ENCODE data around the gene MARCKSL1.

MARCKSL1 gene, protein sequence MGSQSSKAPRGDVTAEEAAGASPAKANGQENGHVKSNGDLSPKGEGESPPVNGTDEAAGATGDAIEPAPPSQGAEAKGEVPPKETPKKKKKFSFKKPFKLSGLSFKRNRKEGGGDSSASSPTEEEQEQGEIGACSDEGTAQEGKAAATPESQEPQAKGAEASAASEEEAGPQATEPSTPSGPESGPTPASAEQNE

DNA sequence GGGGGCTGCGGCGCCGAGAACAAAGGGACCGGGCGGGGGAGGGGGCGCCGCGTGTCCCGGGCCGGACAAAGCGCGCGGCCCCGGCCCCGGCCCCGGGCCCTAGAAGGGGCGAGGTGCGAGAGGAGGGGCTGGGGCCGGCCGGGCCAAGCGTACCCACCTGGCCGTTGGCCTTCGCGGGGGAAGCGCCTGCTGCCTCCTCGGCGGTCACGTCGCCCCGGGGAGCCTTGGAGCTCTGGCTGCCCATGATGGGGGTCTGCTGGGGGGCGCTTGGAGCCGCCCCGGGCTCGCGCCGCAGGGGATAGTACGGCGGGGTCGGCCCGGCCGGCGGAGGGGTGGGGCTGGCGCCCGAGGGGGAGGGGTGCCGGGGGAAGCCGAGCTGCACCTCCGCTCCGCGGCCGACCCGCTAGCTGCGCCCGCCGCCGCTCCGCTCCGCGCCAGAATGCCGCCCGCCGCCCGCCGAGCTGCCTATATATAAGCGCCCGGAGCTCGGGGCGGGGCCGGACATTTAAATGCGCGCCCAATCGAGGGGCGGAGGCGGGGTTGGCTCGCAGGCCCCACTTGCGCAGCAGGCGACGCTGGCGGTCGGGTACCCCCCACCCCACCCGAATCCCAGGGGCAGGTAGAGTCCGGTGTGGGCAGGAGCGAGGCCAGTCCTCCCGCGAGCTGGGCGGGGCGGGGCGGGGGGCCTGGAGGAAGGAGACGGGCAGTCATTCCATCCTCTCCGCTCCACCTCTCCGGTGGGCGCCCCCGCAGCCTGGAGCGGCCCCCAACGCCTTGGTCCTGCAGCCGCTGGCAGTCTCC, at the start of gene MARCKSL1:
MARCKSL1 (minus strand) TSS at position 444 of the 801 bp plus-strand sequence; CDS start at position 244, 200 bp downstream.
- TF ChIP-seq GATA1 (IDR thresholded peaks at IDR 0.05; ENCODE audit: low read depth, low read length), result no peak
- TF ChIP-seq POLR2A (IDR thresholded peaks at IDR 0.05; ENCODE audit: low read length), result peak; percentile 40
- peak; percentile 82 to 86 for DNase-seq

DNA sequence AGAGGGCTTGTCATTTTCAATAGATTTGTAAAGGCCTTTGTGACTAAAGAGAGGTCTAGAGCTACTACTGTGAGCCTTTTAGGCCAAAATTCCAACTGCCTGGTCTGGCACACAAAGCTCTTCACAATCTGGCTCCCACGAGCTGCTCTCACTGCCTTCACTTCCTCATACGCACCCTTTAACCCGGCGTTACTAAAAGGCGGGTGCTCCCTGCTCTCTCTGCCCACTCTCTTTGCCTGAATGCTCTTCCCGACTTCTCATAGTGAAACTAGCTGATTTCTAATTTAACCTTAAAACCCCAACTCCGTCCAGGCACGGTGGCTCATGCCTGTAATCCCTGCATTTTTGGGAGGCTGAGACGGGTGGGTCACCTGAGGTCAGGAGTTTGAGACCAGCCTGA, 44.0 kb upstream of the MARCKSL1 start:
- DNase-seq, result no peak
- TF ChIP-seq POLR2A (IDR thresholded peaks at IDR 0.05; ENCODE audit: low read length), result no peak
- no peak for TF ChIP-seq GATA1 (IDR thresholded peaks at IDR 0.05; ENCODE audit: low read depth, low read length)

DNA sequence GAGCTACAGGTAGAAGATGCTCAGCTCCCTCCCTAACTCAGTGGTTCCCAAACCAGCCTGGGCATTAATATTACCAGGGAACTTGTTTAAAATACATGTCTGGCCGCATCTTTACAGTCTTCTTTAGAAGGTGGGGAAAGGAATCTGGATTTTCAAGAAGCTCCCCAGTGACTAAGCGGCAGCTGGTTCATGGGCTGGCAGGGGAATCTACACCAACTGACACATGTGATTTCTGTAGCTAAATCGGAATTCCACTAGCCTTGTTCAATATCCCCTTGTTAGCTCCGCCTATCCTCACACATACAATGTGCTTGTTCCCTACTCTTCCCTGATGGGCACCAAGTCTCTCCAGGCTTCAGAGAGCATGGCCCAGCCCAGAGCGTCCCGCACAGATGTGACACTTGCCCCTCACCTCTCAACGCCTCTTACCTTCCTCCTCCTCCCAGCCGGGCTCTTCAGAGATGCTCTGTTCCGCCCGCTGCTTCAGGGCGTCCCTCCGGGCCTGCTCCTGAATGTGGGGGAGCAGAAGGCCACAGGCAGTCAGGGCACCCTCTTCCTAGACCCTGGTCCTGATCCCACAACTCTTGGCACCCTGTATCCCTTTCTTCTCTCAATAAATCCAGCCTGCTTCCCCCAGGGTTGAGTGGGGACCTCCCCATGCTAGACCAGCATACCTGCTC, 41.6 kb upstream of the MARCKSL1 start:
- no peak for DNase-seq
- TF ChIP-seq POLR2A (IDR thresholded peaks at IDR 0.05; ENCODE audit: low read length) (no peak), GATA1 (IDR thresholded peaks at IDR 0.05; ENCODE audit: low read depth, low read length) (no peak)

DNA sequence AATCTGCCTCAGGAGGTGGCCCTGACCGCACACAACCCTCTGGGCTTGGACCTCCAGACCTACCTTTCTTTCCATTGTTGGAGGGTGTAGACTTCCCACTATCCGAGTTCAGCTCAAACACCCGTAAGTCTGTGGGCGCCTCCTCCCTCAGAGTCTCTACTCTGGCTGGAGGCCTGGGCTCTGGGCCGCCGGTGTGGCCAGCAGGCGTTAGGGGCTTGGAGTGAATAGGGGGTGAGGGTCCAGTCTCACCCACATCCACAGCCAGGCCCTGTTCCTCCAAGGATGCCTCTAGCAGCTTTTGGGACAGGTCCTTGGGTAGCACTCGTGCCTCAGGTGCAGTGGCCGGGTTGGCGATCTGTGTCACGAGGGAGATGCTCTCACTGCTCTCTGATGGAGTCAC, 40.2 kb upstream of the MARCKSL1 start:
- no peak for TF ChIP-seq POLR2A (IDR thresholded peaks at IDR 0.05; ENCODE audit: low read length)
- TF ChIP-seq GATA1 (IDR thresholded peaks at IDR 0.05; ENCODE audit: low read depth, low read length), result no peak
- no peak for DNase-seq

DNA sequence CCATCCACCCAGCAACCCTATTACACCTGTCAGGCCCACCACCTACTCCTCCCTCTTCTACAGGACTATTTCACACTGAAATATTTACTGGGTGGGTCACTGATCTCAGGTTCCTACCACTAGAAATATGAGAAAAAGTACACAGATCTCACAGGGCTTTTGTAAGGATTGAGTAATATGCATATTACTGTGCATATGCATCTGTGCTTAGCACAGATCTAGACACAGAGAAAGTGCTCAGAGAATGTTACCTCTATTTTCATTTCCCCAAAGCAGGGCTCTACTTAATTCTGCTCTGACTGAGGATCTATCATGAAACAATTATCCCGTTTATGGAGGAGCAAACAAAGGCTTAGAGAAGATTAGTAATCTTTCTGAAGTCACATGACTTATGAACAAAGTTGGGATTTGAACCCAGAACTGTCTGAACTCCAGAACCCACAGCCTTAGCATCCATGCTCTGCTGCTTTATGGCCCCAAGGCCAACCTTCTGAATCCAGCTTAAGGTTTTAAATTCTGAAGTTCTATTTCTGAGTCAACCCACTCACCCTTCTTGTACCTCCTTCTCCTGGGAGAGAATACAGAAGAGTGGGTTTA, 38.1 kb upstream of the MARCKSL1 start:
- TF ChIP-seq GATA1 (IDR thresholded peaks at IDR 0.05; ENCODE audit: low read depth, low read length) (no peak), POLR2A (IDR thresholded peaks at IDR 0.05; ENCODE audit: low read length) (no peak)
- no peak for DNase-seq

DNA sequence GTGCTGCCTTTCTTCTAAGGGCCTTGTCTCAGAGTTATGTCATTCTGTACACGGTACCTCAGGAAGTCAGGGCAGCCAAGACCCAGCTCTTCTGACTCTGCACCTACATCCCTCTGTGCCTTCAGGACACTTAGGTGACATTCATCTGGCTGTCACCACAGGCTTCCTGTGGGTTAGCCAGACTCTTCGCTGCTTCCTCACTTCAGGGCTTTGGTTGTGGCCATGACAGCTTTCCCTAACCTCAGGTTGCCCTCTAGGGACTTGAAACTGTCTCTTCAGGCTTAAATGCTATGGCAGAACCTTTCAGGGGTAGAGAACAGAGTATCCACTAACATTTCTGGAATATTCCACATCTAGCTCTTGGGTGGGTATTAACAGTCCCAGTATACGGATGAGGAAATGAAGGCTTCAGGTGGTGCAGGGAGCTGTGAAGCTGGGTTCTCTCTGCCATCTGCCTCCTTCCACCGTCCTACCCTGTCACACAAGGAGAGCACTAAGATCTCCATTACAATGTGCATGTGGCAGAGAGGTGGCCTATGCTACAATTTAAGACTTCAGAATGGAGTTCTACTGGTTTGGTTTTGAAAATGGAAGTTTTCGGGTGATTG, 36.2 kb upstream of the MARCKSL1 start:
- no peak for DNase-seq
- TF ChIP-seq GATA1 (IDR thresholded peaks at IDR 0.05; ENCODE audit: low read depth, low read length) (no peak), POLR2A (IDR thresholded peaks at IDR 0.05; ENCODE audit: low read length) (no peak)

DNA sequence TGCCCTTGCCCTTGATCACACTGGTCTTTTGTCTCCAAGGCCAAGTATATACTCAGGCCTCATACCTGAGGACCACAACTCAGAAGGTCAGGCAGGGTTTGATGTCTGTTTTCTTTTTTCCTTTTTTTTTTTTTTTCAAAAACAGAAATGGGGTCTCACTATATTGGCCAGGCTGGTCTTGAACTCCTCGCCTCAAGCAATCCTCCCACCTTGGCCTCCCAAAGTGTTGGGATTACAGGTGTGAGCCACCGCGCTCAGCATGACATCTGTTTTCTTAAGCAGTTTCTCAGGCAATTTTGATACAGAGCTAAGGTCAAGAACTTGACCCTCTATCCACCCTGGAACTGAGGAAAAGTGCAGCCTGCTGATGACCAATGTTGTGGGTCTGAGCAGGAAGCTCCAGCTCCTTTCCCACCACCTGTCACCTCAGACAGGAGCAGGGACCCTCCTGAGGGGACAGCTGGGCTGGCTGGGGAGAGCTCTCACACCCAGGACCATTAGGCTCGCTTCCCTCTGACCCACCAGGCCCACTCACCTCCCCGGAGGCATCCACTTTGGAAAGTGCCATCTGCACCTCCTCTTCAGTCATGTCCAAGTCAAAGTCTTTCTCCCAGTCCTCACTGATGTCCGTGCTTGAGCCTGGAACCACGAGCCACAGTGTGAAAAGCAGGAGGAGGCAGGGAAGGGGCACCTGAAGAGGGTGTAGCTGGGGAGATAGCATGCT, 32.0 kb upstream of the MARCKSL1 start:
- TF ChIP-seq GATA1 (IDR thresholded peaks at IDR 0.05; ENCODE audit: low read depth, low read length) (no peak), POLR2A (IDR thresholded peaks at IDR 0.05; ENCODE audit: low read length) (no peak)
- no peak for DNase-seq

DNA sequence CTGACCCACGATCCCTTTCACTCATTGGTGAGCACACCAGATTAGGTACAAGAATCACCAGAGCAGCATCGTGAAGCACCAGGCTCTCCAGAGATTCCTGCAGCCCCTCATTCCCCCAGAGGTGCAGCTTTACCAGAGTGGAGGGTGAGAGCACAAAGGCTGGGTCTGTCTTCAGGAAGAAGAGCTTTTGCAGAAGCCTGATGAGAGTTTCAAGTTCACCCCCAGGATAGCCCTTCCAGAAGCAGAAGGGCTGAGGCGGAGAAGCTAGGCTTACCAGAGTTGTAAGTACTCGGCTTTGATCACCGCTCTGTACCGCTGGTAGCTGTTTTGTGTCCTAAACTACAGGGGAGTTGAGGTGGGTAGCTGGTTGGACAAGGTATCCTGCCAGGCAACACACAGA, 29.4 kb upstream of the MARCKSL1 start:
- DNase-seq, result no peak
- TF ChIP-seq GATA1 (IDR thresholded peaks at IDR 0.05; ENCODE audit: low read depth, low read length), result no peak
- TF ChIP-seq POLR2A (IDR thresholded peaks at IDR 0.05; ENCODE audit: low read length), result no peak

DNA sequence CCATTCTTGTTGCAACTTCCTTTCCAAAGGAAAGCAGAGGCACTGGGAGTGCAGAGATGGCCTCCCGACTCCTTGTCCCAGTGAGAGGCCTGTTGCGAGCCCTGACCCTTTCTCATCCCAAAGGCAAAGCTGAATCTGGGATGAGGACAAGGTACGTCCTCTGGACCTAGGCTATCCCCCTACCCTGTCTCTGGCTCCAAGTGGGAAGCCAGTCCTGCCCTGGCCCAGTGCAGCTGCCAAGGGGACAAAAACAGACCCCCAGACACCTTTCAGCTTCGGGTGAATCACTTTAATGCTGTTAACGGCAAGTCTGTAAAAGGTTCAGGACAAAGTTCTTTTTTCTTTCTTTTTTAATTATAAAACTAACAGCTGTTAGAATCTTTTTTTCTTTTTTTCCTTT, 28.8 kb upstream of the MARCKSL1 start:
- TF ChIP-seq GATA1 (IDR thresholded peaks at IDR 0.05; ENCODE audit: low read depth, low read length), result no peak
- TF ChIP-seq POLR2A (IDR thresholded peaks at IDR 0.05; ENCODE audit: low read length), result no peak
- DNase-seq, result no peak

DNA sequence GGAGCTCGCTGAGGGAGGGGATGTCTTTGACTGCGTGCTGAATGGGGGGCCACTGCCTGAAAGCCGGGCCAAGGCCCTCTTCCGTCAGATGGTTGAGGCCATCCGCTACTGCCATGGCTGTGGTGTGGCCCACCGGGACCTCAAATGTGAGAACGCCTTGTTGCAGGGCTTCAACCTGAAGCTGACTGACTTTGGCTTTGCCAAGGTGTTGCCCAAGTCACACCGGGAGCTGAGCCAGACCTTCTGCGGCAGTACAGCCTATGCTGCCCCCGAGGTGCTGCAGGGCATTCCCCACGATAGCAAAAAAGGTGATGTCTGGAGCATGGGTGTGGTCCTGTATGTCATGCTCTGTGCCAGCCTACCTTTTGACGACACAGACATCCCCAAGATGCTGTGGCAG, 27.7 kb upstream of the MARCKSL1 start:
- no peak for TF ChIP-seq POLR2A (IDR thresholded peaks at IDR 0.05; ENCODE audit: low read length)
- TF ChIP-seq GATA1 (IDR thresholded peaks at IDR 0.05; ENCODE audit: low read depth, low read length), result no peak
- no peak for DNase-seq

DNA sequence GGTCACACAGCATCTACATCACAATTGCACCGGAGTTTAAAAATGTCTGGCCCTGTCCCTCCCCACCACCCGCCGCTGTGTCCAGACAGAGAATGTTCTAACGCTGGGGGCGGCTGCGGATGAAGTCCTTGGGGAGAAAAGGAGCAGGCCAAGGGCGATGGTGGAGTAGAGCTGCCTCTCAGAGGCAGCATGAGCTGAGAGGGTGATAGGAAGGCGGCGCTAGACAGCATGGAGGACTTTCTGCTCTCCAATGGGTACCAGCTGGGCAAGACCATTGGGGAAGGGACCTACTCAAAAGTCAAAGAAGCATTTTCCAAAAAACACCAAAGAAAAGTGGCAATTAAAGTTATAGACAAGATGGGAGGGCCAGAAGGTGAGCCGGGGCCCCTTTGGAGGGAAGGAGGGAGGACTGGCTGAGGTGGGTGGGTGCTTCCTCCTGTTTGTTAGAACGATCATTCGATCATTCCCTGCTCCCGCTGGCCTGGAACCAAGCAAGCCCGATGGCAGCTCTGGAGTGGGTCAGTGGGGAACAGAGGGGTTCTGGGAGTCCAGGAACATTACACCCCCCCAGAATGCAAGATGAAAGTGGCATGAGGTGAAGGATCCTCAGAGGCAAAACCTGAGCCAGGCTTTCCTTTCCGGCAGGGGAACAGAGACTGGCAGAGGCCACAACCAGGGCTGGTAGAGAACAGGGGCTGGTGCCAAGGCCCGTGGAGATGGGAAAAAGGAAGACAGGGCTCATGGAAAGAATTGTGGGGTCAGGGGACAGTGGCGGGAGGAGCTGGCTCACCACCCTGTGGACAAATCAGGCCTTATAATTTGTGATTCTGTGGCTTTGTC, 26.7 kb upstream of the MARCKSL1 start, which contains the start of the genes FAM229A and TSSK3:
FAM229A (minus strand) TSS at position 12 of the 840 bp plus-strand sequence. CDS start 394 bp downstream, outside the sequence.
TSSK3 (plus strand) TSS at position 66 of the 840 bp plus-strand sequence; CDS start at position 229, 163 bp downstream.
- no peak for DNase-seq
- no peak for TF ChIP-seq POLR2A (IDR thresholded peaks at IDR 0.05; ENCODE audit: low read length)
- no peak for TF ChIP-seq GATA1 (IDR thresholded peaks at IDR 0.05; ENCODE audit: low read depth, low read length)

All from erythroblast (primary cell).